Measurements from ENCODE around the gene C12orf60. TPM values are rescaled to one million over a fixed set of nuclear protein-coding genes. Genes with fewer than 3 reads are reported as not detected.

C12orf60 gene
- total and polyA plus RNA-seq, 2 experiments from 2014 or later, result 1.2 TPM

- Histone ChIP-seq H3K36me3 (ENCODE audit: low read depth) (no peaks in the 10 kb centered on the region), H2AFZ (no peak overlapping the region), H3K27me3 (replicated peaks; ENCODE audit: insufficient read depth) (no peaks in the 10 kb centered on the region), H3K4me1 (ENCODE audit: insufficient read depth) (no peaks in the 10 kb centered on the region), H3K9me3 (ENCODE audit: low read depth) (no peaks in the 10 kb centered on the region), H3K9ac (no peak overlapping the region), H4K20me1 (ENCODE audit: insufficient read depth) (no peaks in the 10 kb centered on the region), H3K4me2 (ENCODE audit: unreplicated experiment) (no peak overlapping the region), H3K27ac (no peak overlapping the region), H3K79me2 (ENCODE audit: insufficient read depth) (no peaks in the 10 kb centered on the region), H3K4me3 (no peak overlapping the region), H3K9me2 (ENCODE audit: insufficient read depth) (no peaks in the 10 kb centered on the region), H3F3A (ENCODE audit: insufficient read depth) (no peaks in the 10 kb centered on the region)
- WGBS, 2 experiments (ENCODE audit: low coverage in 1 of 2, low lambda C conversion rate in 2 of 2, missing lambda C conversion rate in 2 of 2), result 70 to 72% methylated on average over 1 of the region's 1 CpG
- peak; percentile 42 for DNase-seq
- TF ChIP-seq EZH2phosphoT487 (IDR thresholded peaks at IDR 0.05; ENCODE audit: insufficient read depth, low read depth), result no peak
- no peak for TF ChIP-seq EZH2 (IDR thresholded peaks at IDR 0.05; ENCODE audit: insufficient read depth, poor library complexity, severe bottlenecking)
- in situ Hi-C loops (cut with MboI), result no loop called here
Observed at GRCh38 chr12:14810953-14811483, 7.5 kb downstream of the C12orf60 start.

- H3K4me2 ChIP-seq (ENCODE audit: unreplicated experiment), result no peak overlapping the region
- no peaks in the 10 kb centered on the region for H3K27me3 ChIP-seq (replicated peaks; ENCODE audit: insufficient read depth)
- no peak overlapping the region for H3K27ac ChIP-seq
- WGBS, 2 experiments (ENCODE audit: low coverage in 1 of 2, low lambda C conversion rate in 2 of 2, missing lambda C conversion rate in 2 of 2), result 59 to 65% methylated on average over 2 of the region's 2 CpGs
- H3K4me1 ChIP-seq (ENCODE audit: insufficient read depth), result no peaks in the 10 kb centered on the region
- no peak overlapping the region for H3K9ac ChIP-seq
- no peak overlapping the region for H2AFZ ChIP-seq
- no peaks in the 10 kb centered on the region for H3F3A ChIP-seq (ENCODE audit: insufficient read depth)
- no peak overlapping the region for H3K4me3 ChIP-seq
- no peaks in the 10 kb centered on the region for H3K9me2 ChIP-seq (ENCODE audit: insufficient read depth)
- TF ChIP-seq EZH2phosphoT487 (IDR thresholded peaks at IDR 0.05; ENCODE audit: insufficient read depth, low read depth) (no peak), EZH2 (IDR thresholded peaks at IDR 0.05; ENCODE audit: insufficient read depth, poor library complexity, severe bottlenecking) (no peak)
- no peaks in the 10 kb centered on the region for H3K9me3 ChIP-seq (ENCODE audit: low read depth)
- H3K79me2 ChIP-seq (ENCODE audit: insufficient read depth), result no peaks in the 10 kb centered on the region
- no peak for DNase-seq
- in situ Hi-C loops (cut with MboI), result no loop called here
- no peaks in the 10 kb centered on the region for H3K36me3 ChIP-seq (ENCODE audit: low read depth)
- no peaks in the 10 kb centered on the region for H4K20me1 ChIP-seq (ENCODE audit: insufficient read depth)
Observed at GRCh38 chr12:14811486-14811885, 8.0 kb downstream of the C12orf60 start.

- TF ChIP-seq EZH2 (IDR thresholded peaks at IDR 0.05; ENCODE audit: insufficient read depth, poor library complexity, severe bottlenecking), result no peak
- TF ChIP-seq EZH2phosphoT487 (IDR thresholded peaks at IDR 0.05; ENCODE audit: insufficient read depth, low read depth), result no peak
- H3K9me2 ChIP-seq (ENCODE audit: insufficient read depth), result no peaks in the 10 kb centered on the region
- WGBS, 2 experiments (ENCODE audit: low coverage in 1 of 2, low lambda C conversion rate in 2 of 2, missing lambda C conversion rate in 2 of 2), result 33 to 38% methylated on average over 3 of the region's 3 CpGs
- peak; percentile 3 for DNase-seq
- no peaks in the 10 kb centered on the region for H3K9me3 ChIP-seq (ENCODE audit: low read depth)
- peak within 1 kb of the TSS; percentile 47 for H2AFZ ChIP-seq
- no peaks in the 10 kb centered on the region for H3K27me3 ChIP-seq (replicated peaks; ENCODE audit: insufficient read depth)
- no peaks in the 10 kb centered on the region for H3K79me2 ChIP-seq (ENCODE audit: insufficient read depth)
- no peak within 1 kb of the TSS for H3K4me2 ChIP-seq (ENCODE audit: unreplicated experiment)
- no peaks in the 10 kb centered on the region for H3F3A ChIP-seq (ENCODE audit: insufficient read depth)
- no peaks in the 10 kb centered on the region for H3K4me1 ChIP-seq (ENCODE audit: insufficient read depth)
- no peak within 1 kb of the TSS for H3K4me3 ChIP-seq
- no peak within 1 kb of the TSS for H3K9ac ChIP-seq
- H4K20me1 ChIP-seq (ENCODE audit: insufficient read depth), result no peaks in the 10 kb centered on the region
- in situ Hi-C loops (cut with MboI), result no loop called here
- H3K27ac ChIP-seq, result no peak within 1 kb of the TSS
- H3K36me3 ChIP-seq (ENCODE audit: low read depth), result no peaks in the 10 kb centered on the region
Observed at GRCh38 chr12:14814014-14814413, 10.5 kb downstream of the C12orf60 start, which contains the start of gene SMCO3. TSS of gene SMCO3 (minus strand) at chr12:14814182. CDS start at chr12:14806680, 7,502 bp downstream.

GRCh38 chr12:14824012-14824634 lies 20.7 kb downstream of the C12orf60 start:
- no peak overlapping the region for H3K27ac ChIP-seq
- H3F3A ChIP-seq (ENCODE audit: insufficient read depth), result no peaks in the 10 kb centered on the region
- no peak overlapping the region for H3K4me2 ChIP-seq (ENCODE audit: unreplicated experiment)
- no peaks in the 10 kb centered on the region for H3K79me2 ChIP-seq (ENCODE audit: insufficient read depth)
- H3K36me3 ChIP-seq (ENCODE audit: low read depth), result no peaks in the 10 kb centered on the region
- no peaks in the 10 kb centered on the region for H3K9me3 ChIP-seq (ENCODE audit: low read depth)
- no peak for TF ChIP-seq EZH2 (IDR thresholded peaks at IDR 0.05; ENCODE audit: insufficient read depth, poor library complexity, severe bottlenecking)
- TF ChIP-seq EZH2phosphoT487 (IDR thresholded peaks at IDR 0.05; ENCODE audit: insufficient read depth, low read depth), result no peak
- peaks cover 6% of the 10 kb centered on the region for H3K4me1 ChIP-seq (ENCODE audit: insufficient read depth)
- peaks cover 5% of the 10 kb centered on the region; the same call in 1 of the 2 replicates for H3K9me2 ChIP-seq (ENCODE audit: insufficient read depth)
- H3K27me3 ChIP-seq (replicated peaks; ENCODE audit: insufficient read depth), result no peaks in the 10 kb centered on the region
- in situ Hi-C loops (cut with MboI), result no loop called here
- H2AFZ ChIP-seq, result no peak overlapping the region
- DNase-seq, result peak; percentile 45
- H3K4me3 ChIP-seq, result no peak overlapping the region
- no peak overlapping the region for H3K9ac ChIP-seq
- 24 to 28% methylated on average over 1 of the region's 1 CpG for WGBS, 2 experiments (ENCODE audit: low coverage in 1 of 2, low lambda C conversion rate in 2 of 2, missing lambda C conversion rate in 2 of 2)
- no peaks in the 10 kb centered on the region for H4K20me1 ChIP-seq (ENCODE audit: insufficient read depth)

Measured in GM23248 (cell line).